Mesendoderm (in vitro differentiated cells): ENCODE measurements around the gene ZPLD1.

ENCODE experiments used
- DNase-seq: peaks from one replicate; pipeline ENCODE4 v3.0.0; 2013
- H2AK5ac ChIP-seq: 2 replicates; pipeline ENCODE4 v1.6.1; 2013; ENCODE audit warnings: low read length, inconsistent platforms
- H2BK120ac ChIP-seq: 2 replicates; pipeline ENCODE4 v1.6.1; 2013; ENCODE audit warnings: low read depth, mild to moderate bottlenecking, low read length, moderate library complexity, mixed read lengths
- H2BK15ac ChIP-seq: replicated peaks from 2 replicates; pipeline ENCODE4 v1.6.1; 2013; ENCODE audit warnings: low read depth, mild to moderate bottlenecking, moderate library complexity
- H2BK5ac ChIP-seq: 2 replicates; pipeline ENCODE4 v1.6.1; 2013; ENCODE audit warnings: low read length, inconsistent platforms
- H3K18ac ChIP-seq: 2 replicates; pipeline ENCODE4 v1.6.1; 2013; ENCODE audit warnings: mild to moderate bottlenecking, low read length, mixed read lengths
- H3K23ac ChIP-seq: one replicate; pipeline ENCODE4 v1.6.1; 2013; ENCODE audit warnings: low read length
- H3K27ac ChIP-seq: 2 replicates; pipeline ENCODE4 v1.5.1; 2013; ENCODE audit warnings: low read depth, mild to moderate bottlenecking, inconsistent platforms, low read length, moderate library complexity
- H3K27me3 ChIP-seq: 2 replicates; pipeline ENCODE4 v1.6.1; 2013; ENCODE audit warnings: low read length, control low read depth, mild to moderate bottlenecking, inconsistent platforms; ENCODE audit not compliant: insufficient read depth, poor library complexity
- H3K36me3 ChIP-seq: 2 replicates; pipeline ENCODE4 v1.6.1; 2013; ENCODE audit warnings: low read length, inconsistent platforms; ENCODE audit not compliant: control insufficient read depth, insufficient read depth
- H3K4ac ChIP-seq: one replicate; pipeline ENCODE4 v1.6.1; 2013; ENCODE audit warnings: low read depth, mild to moderate bottlenecking, low read length, moderate library complexity
- H3K4me1 ChIP-seq: 2 replicates; pipeline ENCODE4 v1.6.1; 2013; ENCODE audit warnings: low read depth, low read length, inconsistent platforms; ENCODE audit not compliant: control insufficient read depth
- H3K4me2 ChIP-seq: 2 replicates; pipeline ENCODE4 v1.6.1; 2013; ENCODE audit warnings: low read length
- H3K4me3 ChIP-seq: 2 replicates; pipeline ENCODE4 v1.5.1; 2013; ENCODE audit warnings: mild to moderate bottlenecking, low read length
- H3K56ac ChIP-seq: one replicate; pipeline ENCODE4 v1.6.1; 2013; ENCODE audit warnings: low read length
- H3K79me1 ChIP-seq: 2 replicates; pipeline ENCODE4 v1.6.1; 2013; ENCODE audit warnings: low read length, inconsistent platforms
- H3K79me2 ChIP-seq: 2 replicates; pipeline ENCODE4 v1.6.1; 2013; ENCODE audit warnings: mild to moderate bottlenecking, low read length; ENCODE audit not compliant: control insufficient read depth, insufficient read depth
- H3K9ac ChIP-seq: 2 replicates; pipeline ENCODE4 v1.6.1; 2013; ENCODE audit warnings: low read length, inconsistent platforms
- H4K5ac ChIP-seq: one replicate; pipeline ENCODE4 v1.6.1; 2013; ENCODE audit warnings: low read length
- H4K8ac ChIP-seq: one replicate; pipeline ENCODE4 v1.6.1; 2013; ENCODE audit warnings: low read depth, mild to moderate bottlenecking, control low read depth, low read length, moderate library complexity
- WGBS: extraction: QIAGEN DNeasy Blood & Tissue Kit; methylation state at CpG from one replicate; pipeline ENCODE4 v1.1.7; 2013; ENCODE audit warnings: low lambda C conversion rate, missing lambda C conversion rate; ENCODE audit not compliant: insufficient coverage; ENCODE audit errors: extremely low coverage; 5-methylcytosine and 5-hydroxymethylcytosine counted together

Gene ZPLD1

DNA sequence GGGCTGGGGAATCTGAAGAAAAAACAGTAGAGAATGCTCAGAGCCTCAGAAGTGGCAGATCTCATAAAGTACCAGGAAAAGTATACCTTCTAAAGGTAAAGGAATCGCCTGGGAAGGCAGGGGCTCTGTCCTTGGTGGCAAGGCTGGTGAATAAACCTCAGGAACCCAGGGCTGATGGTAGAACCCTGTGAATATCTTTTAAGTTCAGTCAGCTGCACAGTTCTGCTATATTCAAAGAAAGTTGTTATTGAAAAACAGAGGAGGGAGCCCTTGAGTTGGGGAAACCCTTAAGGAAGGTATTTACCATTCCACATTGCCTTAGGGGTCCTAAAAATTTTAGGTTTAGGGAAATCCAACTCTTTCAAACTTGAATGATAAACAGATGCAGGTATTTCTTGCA lies 31.2 kb downstream of the ZPLD1 start:
- Histone ChIP-seq H4K8ac (no peak overlapping the region), H3K4me1 (no peaks in the 10 kb centered on the region), H3K9ac (no peak overlapping the region), H3K27me3 (no peaks in the 10 kb centered on the region), H3K18ac (no peak overlapping the region), H3K4ac (no peak overlapping the region), H2BK120ac (no peak overlapping the region), H3K4me2 (no peak overlapping the region), H2AK5ac (no peak overlapping the region), H3K4me3 (no peak overlapping the region), H4K5ac (no peak overlapping the region), H2BK15ac (no peak overlapping the region), H3K79me2 (no peaks in the 10 kb centered on the region), H3K27ac (no peak overlapping the region), H3K56ac (no peak overlapping the region), H3K36me3 (no peaks in the 10 kb centered on the region), H2BK5ac (no peak overlapping the region), H3K23ac (no peak overlapping the region), H3K79me1 (no peaks in the 10 kb centered on the region)
- peak; percentile 16 for DNase-seq
- no CpG with 5 or more reads among the region's 1 CpG for WGBS

DNA sequence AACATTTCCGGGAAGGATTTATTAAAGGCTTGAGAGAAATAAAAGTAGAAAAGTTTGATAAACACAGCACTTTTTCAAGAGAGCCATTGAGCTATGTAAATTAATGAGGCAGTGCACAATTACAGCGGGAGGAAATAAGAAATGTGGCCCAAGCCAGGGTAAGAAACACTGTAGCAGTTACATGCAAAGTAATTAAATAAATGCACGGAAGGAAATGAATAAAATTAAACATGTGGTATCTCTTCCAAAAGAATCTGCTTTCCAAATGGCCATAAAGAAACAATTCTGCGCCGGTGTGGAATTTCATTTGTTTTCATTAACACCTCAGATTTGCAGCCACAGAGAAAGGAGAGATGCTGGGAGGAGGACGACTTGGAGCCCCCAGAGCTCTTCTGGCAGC lies 35.3 kb downstream of the ZPLD1 start:
- WGBS, result no CpG with 5 or more reads among the region's 6 CpGs
- Histone ChIP-seq H3K4me2 (no peak overlapping the region), H2BK15ac (no peak overlapping the region), H3K9ac (no peak overlapping the region), H3K4ac (no peak overlapping the region), H3K18ac (no peak overlapping the region), H3K4me3 (no peak overlapping the region), H3K23ac (no peak overlapping the region), H4K8ac (no peak overlapping the region), H3K4me1 (no peaks in the 10 kb centered on the region), H3K27ac (no peak overlapping the region), H4K5ac (no peak overlapping the region), H3K56ac (no peak overlapping the region), H2BK120ac (no peak overlapping the region), H3K79me1 (no peaks in the 10 kb centered on the region), H3K79me2 (no peaks in the 10 kb centered on the region), H2AK5ac (no peak overlapping the region), H2BK5ac (no peak overlapping the region), H3K36me3 (no peaks in the 10 kb centered on the region), H3K27me3 (no peaks in the 10 kb centered on the region)
- no peak for DNase-seq

DNA sequence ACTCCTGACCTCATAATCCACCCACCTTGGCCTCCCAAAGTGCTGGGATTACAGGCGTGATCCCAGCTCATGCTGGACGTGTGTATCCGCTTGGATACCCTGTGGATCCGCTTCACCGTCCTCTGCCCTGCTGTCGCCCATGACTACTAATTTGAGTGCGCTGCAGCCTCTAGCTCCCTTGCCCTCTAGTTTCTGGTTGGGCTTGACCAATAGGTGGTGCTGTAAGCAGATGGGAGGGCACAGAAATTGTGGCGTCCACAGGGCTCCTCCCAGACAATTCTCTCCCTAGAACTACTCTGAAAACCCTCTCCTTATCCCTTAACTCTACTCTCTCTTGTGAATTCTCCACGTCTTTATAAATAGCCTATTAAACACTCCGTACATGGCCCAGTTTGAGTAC lies 36.2 kb downstream of the ZPLD1 start:
- H3K36me3 ChIP-seq, result no peaks in the 10 kb centered on the region
- H3K79me2 ChIP-seq, result no peaks in the 10 kb centered on the region
- no peak overlapping the region for H3K23ac ChIP-seq
- no peak overlapping the region for H3K56ac ChIP-seq
- no CpG with 5 or more reads among the region's 10 CpGs for WGBS
- no peak overlapping the region for H2AK5ac ChIP-seq
- H3K4me2 ChIP-seq, result no peak overlapping the region
- H3K18ac ChIP-seq, result no peak overlapping the region
- H4K8ac ChIP-seq, result no peak overlapping the region
- no peaks in the 10 kb centered on the region for H3K27me3 ChIP-seq
- no peak overlapping the region for H2BK5ac ChIP-seq
- H4K5ac ChIP-seq, result no peak overlapping the region
- H2BK15ac ChIP-seq, result no peak overlapping the region
- no peaks in the 10 kb centered on the region for H3K79me1 ChIP-seq
- no peak overlapping the region for H3K4ac ChIP-seq
- no peak overlapping the region for H2BK120ac ChIP-seq
- H3K4me1 ChIP-seq, result no peaks in the 10 kb centered on the region
- peak; percentile 86 for DNase-seq
- H3K9ac ChIP-seq, result no peak overlapping the region
- H3K27ac ChIP-seq, result no peak overlapping the region
- no peak overlapping the region for H3K4me3 ChIP-seq

- DNase-seq, result no peak
- Histone ChIP-seq H3K27me3 (no peaks in the 10 kb centered on the region), H3K4me3 (no peak overlapping the region), H3K36me3 (no peaks in the 10 kb centered on the region), H3K27ac (no peak overlapping the region), H3K23ac (no peak overlapping the region), H3K79me1 (no peaks in the 10 kb centered on the region), H3K4me2 (no peak overlapping the region), H3K4ac (no peak overlapping the region), H2AK5ac (no peak overlapping the region), H3K9ac (no peak overlapping the region), H4K8ac (no peak overlapping the region), H2BK5ac (no peak overlapping the region), H3K56ac (no peak overlapping the region), H3K4me1 (no peaks in the 10 kb centered on the region), H3K79me2 (no peaks in the 10 kb centered on the region), H2BK120ac (no peak overlapping the region), H4K5ac (no peak overlapping the region), H3K18ac (no peak overlapping the region), H2BK15ac (no peak overlapping the region)
- no CpG with 5 or more reads among the region's 2 CpGs for WGBS
Observed at GRCh38 chr3:102471491-102471890, 36.7 kb downstream of the ZPLD1 start.

GRCh38 chr3:102473648-102474047 lies 38.8 kb downstream of the ZPLD1 start:
- Histone ChIP-seq H3K18ac (no peak overlapping the region), H2BK5ac (no peak overlapping the region), H3K27ac (no peak overlapping the region), H3K56ac (no peak overlapping the region), H3K79me2 (no peaks in the 10 kb centered on the region), H4K5ac (no peak overlapping the region), H3K4me1 (no peaks in the 10 kb centered on the region), H3K9ac (no peak overlapping the region), H2BK120ac (no peak overlapping the region), H3K4me2 (no peak overlapping the region), H3K79me1 (no peaks in the 10 kb centered on the region), H2AK5ac (no peak overlapping the region), H3K23ac (no peak overlapping the region), H2BK15ac (no peak overlapping the region), H3K27me3 (no peaks in the 10 kb centered on the region), H3K4ac (no peak overlapping the region), H3K4me3 (no peak overlapping the region), H3K36me3 (no peaks in the 10 kb centered on the region), H4K8ac (no peak overlapping the region)
- DNase-seq, result no peak

DNA sequence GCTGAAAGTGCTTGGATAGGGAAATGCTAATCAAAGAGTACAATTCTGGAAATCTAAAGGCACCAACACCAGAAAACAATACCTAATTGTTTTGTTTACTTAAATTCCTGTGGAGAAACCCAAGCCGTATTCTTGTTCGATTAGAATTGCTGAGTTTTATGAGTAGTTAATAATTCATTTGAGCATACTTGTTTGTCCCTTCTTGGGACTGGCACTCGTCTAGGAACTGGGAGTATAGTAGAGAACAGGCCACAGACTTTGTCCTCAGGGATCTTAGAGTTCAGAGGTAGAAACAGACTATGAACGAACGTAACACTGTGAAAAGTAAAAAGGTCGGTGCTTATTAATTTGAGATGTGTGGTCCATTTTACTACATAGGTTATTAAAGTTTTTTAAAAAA lies 39.4 kb downstream of the ZPLD1 start:
- no peak for DNase-seq
- no peak overlapping the region for H3K56ac ChIP-seq
- H3K4me1 ChIP-seq, result no peaks in the 10 kb centered on the region
- H3K79me2 ChIP-seq, result no peaks in the 10 kb centered on the region
- no peak overlapping the region for H3K4me2 ChIP-seq
- H2BK5ac ChIP-seq, result no peak overlapping the region
- no peak overlapping the region for H3K9ac ChIP-seq
- H2BK120ac ChIP-seq, result no peak overlapping the region
- H3K27ac ChIP-seq, result no peak overlapping the region
- H3K18ac ChIP-seq, result no peak overlapping the region
- H3K79me1 ChIP-seq, result no peaks in the 10 kb centered on the region
- H2AK5ac ChIP-seq, result no peak overlapping the region
- no peak overlapping the region for H4K8ac ChIP-seq
- H2BK15ac ChIP-seq, result no peak overlapping the region
- H3K27me3 ChIP-seq, result no peaks in the 10 kb centered on the region
- WGBS, result no CpG with 5 or more reads among the region's 6 CpGs
- no peak overlapping the region for H3K4ac ChIP-seq
- no peak overlapping the region for H4K5ac ChIP-seq
- no peak overlapping the region for H3K23ac ChIP-seq
- no peak overlapping the region for H3K4me3 ChIP-seq
- H3K36me3 ChIP-seq, result no peaks in the 10 kb centered on the region
